ENCODE results near the gene SRRM3.

DNA sequence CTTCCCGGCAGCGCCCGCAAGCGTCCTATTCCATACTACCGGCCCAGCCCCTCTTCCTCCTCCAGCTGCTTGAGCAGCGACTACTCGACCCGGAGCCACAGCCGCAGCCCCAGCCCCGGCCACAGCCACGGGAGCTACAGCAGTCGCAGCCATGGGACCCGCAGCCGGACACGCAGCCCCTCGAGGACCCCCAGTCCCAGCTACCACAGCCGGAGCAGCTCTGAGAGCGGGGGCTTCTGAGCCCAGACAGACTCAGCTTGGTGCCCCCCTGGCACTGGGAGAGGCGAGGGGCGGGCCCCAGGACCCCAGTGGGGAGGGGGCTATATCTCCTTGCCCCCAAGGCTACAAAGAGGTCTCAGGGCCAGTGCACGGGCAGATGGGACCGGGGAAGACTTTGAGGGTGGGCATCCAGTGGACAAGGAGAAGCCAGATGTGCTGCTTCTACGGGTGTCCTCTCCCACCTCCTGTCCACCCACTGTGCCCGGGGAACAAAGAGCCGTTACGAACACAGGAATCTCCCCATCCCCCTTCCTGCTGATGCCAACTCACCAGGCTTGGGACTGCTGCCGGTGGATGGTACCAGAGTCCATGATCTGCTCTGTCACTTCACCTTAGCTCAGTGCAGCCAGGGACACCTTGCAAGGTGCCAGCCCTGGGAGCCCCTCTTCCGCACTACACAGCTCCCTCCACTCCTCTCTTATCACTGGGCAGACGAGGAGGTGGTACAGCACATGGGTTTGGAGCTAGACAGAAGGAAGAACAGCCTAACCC, 84.1 kb downstream of the SRRM3 start:
- TF ChIP-seq POLR2AphosphoS5 (IDR thresholded peaks at IDR 0.05; ENCODE audit: low read depth, low read length) (no peak), ELF1 (IDR thresholded peaks at IDR 0.05) (no peak), RAD21 (IDR thresholded peaks at IDR 0.05; ENCODE audit: low read length) (no peak), FOXM1 (IDR thresholded peaks at IDR 0.05; ENCODE audit: low read depth) (no peak), EP300 (IDR thresholded peaks at IDR 0.05; ENCODE audit: borderline replicate concordance in 1 of 2, low read depth in 1 of 2, low read length in 1 of 2) (no peak), NRF1 (IDR thresholded peaks at IDR 0.05; ENCODE audit: low read depth, low read length) (no peak), RFX5 (IDR thresholded peaks at IDR 0.05; ENCODE audit: low read length) (no peak), RXRA (IDR thresholded peaks at IDR 0.05; ENCODE audit: borderline replicate concordance, low read depth) (no peak), CHD2 (IDR thresholded peaks at IDR 0.05; ENCODE audit: low read length, partially characterized antibody) (no peak), TEAD4 (IDR thresholded peaks at IDR 0.05; ENCODE audit: borderline replicate concordance, insufficient read depth) (no peak)
- TF ChIP-seq, protein P1, sequence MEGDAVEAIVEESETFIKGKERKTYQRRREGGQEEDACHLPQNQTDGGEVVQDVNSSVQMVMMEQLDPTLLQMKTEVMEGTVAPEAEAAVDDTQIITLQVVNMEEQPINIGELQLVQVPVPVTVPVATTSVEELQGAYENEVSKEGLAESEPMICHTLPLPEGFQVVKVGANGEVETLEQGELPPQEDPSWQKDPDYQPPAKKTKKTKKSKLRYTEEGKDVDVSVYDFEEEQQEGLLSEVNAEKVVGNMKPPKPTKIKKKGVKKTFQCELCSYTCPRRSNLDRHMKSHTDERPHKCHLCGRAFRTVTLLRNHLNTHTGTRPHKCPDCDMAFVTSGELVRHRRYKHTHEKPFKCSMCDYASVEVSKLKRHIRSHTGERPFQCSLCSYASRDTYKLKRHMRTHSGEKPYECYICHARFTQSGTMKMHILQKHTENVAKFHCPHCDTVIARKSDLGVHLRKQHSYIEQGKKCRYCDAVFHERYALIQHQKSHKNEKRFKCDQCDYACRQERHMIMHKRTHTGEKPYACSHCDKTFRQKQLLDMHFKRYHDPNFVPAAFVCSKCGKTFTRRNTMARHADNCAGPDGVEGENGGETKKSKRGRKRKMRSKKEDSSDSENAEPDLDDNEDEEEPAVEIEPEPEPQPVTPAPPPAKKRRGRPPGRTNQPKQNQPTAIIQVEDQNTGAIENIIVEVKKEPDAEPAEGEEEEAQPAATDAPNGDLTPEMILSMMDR (IDR thresholded peaks at IDR 0.05) = no peak
- TF ChIP-seq, protein P2, sequence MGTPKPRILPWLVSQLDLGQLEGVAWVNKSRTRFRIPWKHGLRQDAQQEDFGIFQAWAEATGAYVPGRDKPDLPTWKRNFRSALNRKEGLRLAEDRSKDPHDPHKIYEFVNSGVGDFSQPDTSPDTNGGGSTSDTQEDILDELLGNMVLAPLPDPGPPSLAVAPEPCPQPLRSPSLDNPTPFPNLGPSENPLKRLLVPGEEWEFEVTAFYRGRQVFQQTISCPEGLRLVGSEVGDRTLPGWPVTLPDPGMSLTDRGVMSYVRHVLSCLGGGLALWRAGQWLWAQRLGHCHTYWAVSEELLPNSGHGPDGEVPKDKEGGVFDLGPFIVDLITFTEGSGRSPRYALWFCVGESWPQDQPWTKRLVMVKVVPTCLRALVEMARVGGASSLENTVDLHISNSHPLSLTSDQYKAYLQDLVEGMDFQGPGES (IDR thresholded peaks at IDR 0.05; ENCODE audit: low read depth, low read length) = no peak
- TF ChIP-seq, protein P3, sequence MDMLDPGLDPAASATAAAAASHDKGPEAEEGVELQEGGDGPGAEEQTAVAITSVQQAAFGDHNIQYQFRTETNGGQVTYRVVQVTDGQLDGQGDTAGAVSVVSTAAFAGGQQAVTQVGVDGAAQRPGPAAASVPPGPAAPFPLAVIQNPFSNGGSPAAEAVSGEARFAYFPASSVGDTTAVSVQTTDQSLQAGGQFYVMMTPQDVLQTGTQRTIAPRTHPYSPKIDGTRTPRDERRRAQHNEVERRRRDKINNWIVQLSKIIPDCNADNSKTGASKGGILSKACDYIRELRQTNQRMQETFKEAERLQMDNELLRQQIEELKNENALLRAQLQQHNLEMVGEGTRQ (IDR thresholded peaks at IDR 0.05; ENCODE audit: borderline replicate concordance, low read depth, low read length) = no peak
- TF ChIP-seq, protein P4, sequence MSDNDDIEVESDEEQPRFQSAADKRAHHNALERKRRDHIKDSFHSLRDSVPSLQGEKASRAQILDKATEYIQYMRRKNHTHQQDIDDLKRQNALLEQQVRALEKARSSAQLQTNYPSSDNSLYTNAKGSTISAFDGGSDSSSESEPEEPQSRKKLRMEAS (IDR thresholded peaks at IDR 0.05; ENCODE audit: low read depth) = no peak
